ENCODE measurements around the gene GPR85.
"Not testable (repeated sequence)": the region's sequence is repeated elsewhere in the genome, so short reads cannot be mapped to it uniquely, and the experiment has no call there.

GPR85 gene

GRCh38 chr7:113062499-113062898, 24.1 kb downstream of the GPR85 start:
- no peaks in the 10 kb centered on the region for H3K4me1 ChIP-seq
- no peaks in the 10 kb centered on the region for H3K27me3 ChIP-seq (ENCODE audit: low read depth)
- H3K36me3 ChIP-seq (replicated peaks) = no peaks in the 10 kb centered on the region; the same call in 1 of the 2 replicates
- H3K4me3 ChIP-seq = no peak overlapping the region
- in situ Hi-C loops (cut with MboI; ENCODE audit: low sequenced_read_pairs) = no loop called here
- H3K9me3 ChIP-seq = no peaks in the 10 kb centered on the region
- DNase-seq (ENCODE audit: low spot score in 2 of 2) = no peak

- no peak for DNase-seq (ENCODE audit: low spot score in 2 of 2)
- no peaks in the 10 kb centered on the region for H3K9me3 ChIP-seq
These were observed 26.5 kb downstream of the GPR85 start for GRCh38 chr7:113060100-113060499.

GRCh38 chr7:113054938-113055337, 31.7 kb downstream of the GPR85 start:
- H3K4me3 ChIP-seq = no peak overlapping the region
- no peaks in the 10 kb centered on the region for H3K36me3 ChIP-seq (replicated peaks)
- in situ Hi-C loops (cut with MboI; ENCODE audit: low sequenced_read_pairs) = no loop called here
- H3K27me3 ChIP-seq (ENCODE audit: low read depth) = no peaks in the 10 kb centered on the region
- H3K4me1 ChIP-seq = no peaks in the 10 kb centered on the region
- no peaks in the 10 kb centered on the region for H3K9me3 ChIP-seq
- no peak for DNase-seq (ENCODE audit: low spot score in 2 of 2)

More at GRCh38 chr7:113060100-113060499, 26.5 kb downstream of the GPR85 start:
- H3K4me1 ChIP-seq = no peaks in the 10 kb centered on the region
- no peak overlapping the region for H3K4me3 ChIP-seq
- no peaks in the 10 kb centered on the region for H3K36me3 ChIP-seq (replicated peaks)
- in situ Hi-C loops (cut with MboI; ENCODE audit: low sequenced_read_pairs) = no loop called here
- no peaks in the 10 kb centered on the region for H3K27me3 ChIP-seq (ENCODE audit: low read depth)

- H3K4me3 ChIP-seq; in situ Hi-C loops (cut with MboI; ENCODE audit: low sequenced_read_pairs): not testable (repeated sequence)
These were observed 32.4 kb downstream of the GPR85 start for GRCh38 chr7:113054272-113054671.

GRCh38 chr7:113049221-113049620, 37.4 kb downstream of the GPR85 start:
- H3K4me3 ChIP-seq; DNase-seq (ENCODE audit: low spot score in 2 of 2); H3K4me1 ChIP-seq; H3K36me3 ChIP-seq (replicated peaks); H3K9me3 ChIP-seq; in situ Hi-C loops (cut with MboI; ENCODE audit: low sequenced_read_pairs); H3K27me3 ChIP-seq (ENCODE audit: low read depth): not testable (repeated sequence)

More at GRCh38 chr7:113054272-113054671, 32.4 kb downstream of the GPR85 start:
- H3K36me3 ChIP-seq (replicated peaks); H3K27me3 ChIP-seq (ENCODE audit: low read depth); H3K9me3 ChIP-seq; H3K4me1 ChIP-seq; DNase-seq (ENCODE audit: low spot score in 2 of 2): not testable (repeated sequence)

- no peaks in the 10 kb centered on the region for H3K36me3 ChIP-seq (replicated peaks)
- no peak overlapping the region for H3K4me3 ChIP-seq
- DNase-seq (ENCODE audit: low spot score in 2 of 2) = no peak
- no peaks in the 10 kb centered on the region for H3K27me3 ChIP-seq (ENCODE audit: low read depth)
- H3K4me1 ChIP-seq = no peaks in the 10 kb centered on the region
- H3K9me3 ChIP-seq = no peaks in the 10 kb centered on the region
- in situ Hi-C loops (cut with MboI; ENCODE audit: low sequenced_read_pairs) = no loop called here
These were observed 40.2 kb downstream of the GPR85 start for GRCh38 chr7:113046453-113046852.

GRCh38 chr7:113045379-113045778, 41.2 kb downstream of the GPR85 start:
- Histone ChIP-seq H3K36me3 (replicated peaks) (no peaks in the 10 kb centered on the region), H3K4me3 (no peak overlapping the region), H3K9me3 (no peaks in the 10 kb centered on the region), H3K27me3 (ENCODE audit: low read depth) (no peaks in the 10 kb centered on the region), H3K4me1 (no peaks in the 10 kb centered on the region)
- in situ Hi-C loops (cut with MboI; ENCODE audit: low sequenced_read_pairs) = no loop called here
- DNase-seq (ENCODE audit: low spot score in 2 of 2) = no peak

GRCh38 chr7:113044394-113044793, 42.2 kb downstream of the GPR85 start:
- DNase-seq (ENCODE audit: low spot score in 2 of 2) = peak in 1 of 2 experiments; percentile 19
- Histone ChIP-seq H3K36me3 (replicated peaks) (no peaks in the 10 kb centered on the region), H3K9me3 (no peaks in the 10 kb centered on the region), H3K27me3 (ENCODE audit: low read depth) (no peaks in the 10 kb centered on the region), H3K4me3 (no peak overlapping the region), H3K4me1 (no peaks in the 10 kb centered on the region)
- in situ Hi-C loops (cut with MboI; ENCODE audit: low sequenced_read_pairs) = no loop called here

- H3K4me3 ChIP-seq = no peak overlapping the region
- DNase-seq (ENCODE audit: low spot score in 2 of 2) = no peak
- in situ Hi-C loops (cut with MboI; ENCODE audit: low sequenced_read_pairs) = no loop called here
- H3K27me3 ChIP-seq (ENCODE audit: low read depth) = no peaks in the 10 kb centered on the region
- no peaks in the 10 kb centered on the region for H3K36me3 ChIP-seq (replicated peaks)
- H3K4me1 ChIP-seq = no peaks in the 10 kb centered on the region
- H3K9me3 ChIP-seq = no peaks in the 10 kb centered on the region
These were observed 45.8 kb downstream of the GPR85 start for GRCh38 chr7:113040849-113041248.

- Histone ChIP-seq H3K4me1 (no peaks in the 10 kb centered on the region), H3K9me3 (no peaks in the 10 kb centered on the region), H3K4me3 (no peak overlapping the region), H3K36me3 (replicated peaks) (no peaks in the 10 kb centered on the region), H3K27me3 (ENCODE audit: low read depth) (no peaks in the 10 kb centered on the region)
- in situ Hi-C loops (cut with MboI; ENCODE audit: low sequenced_read_pairs) = no loop called here
- DNase-seq (ENCODE audit: low spot score in 2 of 2) = no peak
These were observed 52.7 kb downstream of the GPR85 start for GRCh38 chr7:113033959-113034358.

Measured in HAP-1 (cell line).